Liver (tissue), 9 donors: Measurements from ENCODE around the gene ENOPH1. TPM values are rescaled to one million over a fixed set of nuclear protein-coding genes. Genes with fewer than 3 reads are reported as not detected.

Experiments used
- DNase-seq: peaks from one replicate; pipeline ENCODE4 v3.0.0-alpha.2; 2017; ENCODE audit warnings: low spot score
- H3K27ac ChIP-seq, 2 donors: one replicate each; pipeline ENCODE4 v1.7.0; 2013; ENCODE audit warnings: inconsistent platforms in 2 of 2, low read length in 2 of 2, control low read depth in 1 of 2, low read depth in 1 of 2, mild to moderate bottlenecking in 1 of 2
- H3K27me3 ChIP-seq, 4 donors: one replicate each; pipeline versions ENCODE4 v1.6.1 to v1.7.0; 2013; ENCODE audit warnings: low read length in 3 of 4, inconsistent platforms in 1 of 4, mild to moderate bottlenecking in 1 of 4, moderate library complexity in 1 of 4; ENCODE audit not compliant: control insufficient read depth in 4 of 4, insufficient read depth in 4 of 4
- H3K36me3 ChIP-seq, 4 donors: one replicate each; pipeline versions ENCODE4 v1.6.1 to v1.7.0; 2013; ENCODE audit warnings: low read length in 3 of 4, mild to moderate bottlenecking in 3 of 4, low read depth in 1 of 4, moderate library complexity in 1 of 4; ENCODE audit not compliant: control insufficient read depth in 4 of 4, insufficient read depth in 3 of 4
- H3K4me1 ChIP-seq, 4 donors: one replicate each; pipeline versions ENCODE4 v1.6.1 to v1.7.0; 2013; ENCODE audit warnings: low read length in 3 of 4, mild to moderate bottlenecking in 3 of 4, moderate library complexity in 1 of 4; ENCODE audit not compliant: control insufficient read depth in 4 of 4, insufficient read depth in 4 of 4
- H3K4me3 ChIP-seq, 3 donors: one replicate each; pipeline versions ENCODE4 v1.6.1 to v1.7.0; 2013; ENCODE audit warnings: low read length in 3 of 3, control low read depth in 1 of 3, low read depth in 1 of 3, mild to moderate bottlenecking in 1 of 3
- H3K9ac ChIP-seq, 2 donors: one replicate each; pipeline ENCODE4 v1.7.0; 2013; ENCODE audit warnings: low read length in 2 of 2, mild to moderate bottlenecking in 2 of 2, moderate library complexity in 2 of 2, control low read depth in 1 of 2, low read depth in 1 of 2
- H3K9me3 ChIP-seq, 4 donors: one replicate each; pipeline versions ENCODE4 v1.6.1 to v1.7.0; 2013; ENCODE audit warnings: low read length in 3 of 4; ENCODE audit not compliant: control insufficient read depth in 4 of 4
- CTCF ChIP-seq: fragments of 150-350 bp; IDR thresholded peaks from 2 replicates; pipeline ENCODE4 v1.5.1; 2017; ENCODE audit warnings: improper control_type of control experiment, low read depth, low read length; ENCODE audit not compliant: missing input control
- FOXA1 ChIP-seq: IDR thresholded peaks from 2 replicates; pipeline ENCODE4 v1.6.1; 2016; ENCODE audit warnings: antibody characterized with exemption
- FOXA2 ChIP-seq: IDR thresholded peaks from 2 replicates; pipeline ENCODE4 v1.6.1; 2016; ENCODE audit warnings: antibody characterized with exemption
- GABPA ChIP-seq, 2 donors: IDR thresholded peaks in 1 of 2; conservative IDR thresholded peaks in 1 of 2; 2 replicates each; pipeline ENCODE4 v1.6.1; 2016; ENCODE audit warnings: antibody characterized with exemption in 2 of 2, mild to moderate bottlenecking in 1 of 2, moderate library complexity in 1 of 2
- HNF4A ChIP-seq, 2 donors: conservative IDR thresholded peaks; 2 replicates each; pipeline ENCODE4 v1.6.1; 2016; ENCODE audit warnings: antibody characterized with exemption in 2 of 2, mild to moderate bottlenecking in 2 of 2
- HNF4G ChIP-seq: IDR thresholded peaks from 2 replicates; pipeline ENCODE4 v1.6.1; 2016; ENCODE audit warnings: antibody characterized with exemption
- JUND ChIP-seq, 2 donors: IDR thresholded peaks; 2 replicates each; pipeline ENCODE4 v1.6.1; 2016; ENCODE audit warnings: antibody characterized with exemption in 2 of 2
- NR2F2 ChIP-seq: IDR thresholded peaks from 2 replicates; pipeline ENCODE4 v1.6.1; 2016; ENCODE audit warnings: antibody characterized with exemption
- REST ChIP-seq: IDR thresholded peaks from 2 replicates; pipeline ENCODE4 v1.6.1; 2016; ENCODE audit warnings: antibody characterized with exemption, mild to moderate bottlenecking
- RXRA ChIP-seq, 2 donors: IDR thresholded peaks; 2 replicates each; pipeline ENCODE4 v1.6.1; 2017 to 2018; ENCODE audit warnings: antibody characterized with exemption in 2 of 2, mild to moderate bottlenecking in 1 of 2
- SP1 ChIP-seq: IDR thresholded peaks from 2 replicates; pipeline ENCODE4 v1.6.1; 2018; ENCODE audit warnings: antibody characterized with exemption, mild to moderate bottlenecking
- YY1 ChIP-seq: IDR thresholded peaks from 2 replicates; pipeline ENCODE4 v1.6.1; 2016; ENCODE audit warnings: antibody characterized with exemption, mild to moderate bottlenecking
- WGBS: extraction: QIAGEN DNeasy Blood & Tissue Kit; methylation state at CpG from one replicate; pipeline ENCODE4 v1.1.7; 2013; 5-methylcytosine and 5-hydroxymethylcytosine counted together
- polyA plus RNA-seq, 2 donors: library from polyadenylated mRNA; stranded (reverse) in 1 of 2; unstranded in 1 of 2; fragments of 200-250 nt in 1 of 2; fragments of >200 nt in 1 of 2; fragmentation: Nextera tagmentation in 1 of 2; extraction: Ambion mirVana in 1 of 2; gene quantifications; one replicate each; pipeline versions ENCODE4 v1.2.1 to v1.2.3, GENCODE V29; 2013 to 2015
- total RNA-seq, 2 donors: library from RNA; depleted of rRNA; stranded (reverse); fragments of >200 nt; gene quantifications; one replicate each; pipeline ENCODE4 v1.2.3, GENCODE V29; 2014
- TF ChIP-seq, protein P1 (sequence below): IDR thresholded peaks from 2 replicates; pipeline ENCODE4 v1.6.1; 2016; ENCODE audit warnings: antibody characterized with exemption
- TF ChIP-seq, protein P2 (sequence below): IDR thresholded peaks from 2 replicates; pipeline ENCODE4 v1.6.1; 2016; ENCODE audit warnings: antibody characterized with exemption
- TF ChIP-seq, protein P3 (sequence below): IDR thresholded peaks from 2 replicates; pipeline ENCODE4 v1.6.1; 2016; ENCODE audit warnings: antibody characterized with exemption
- donor health status: healthy.
- donor health status: healthy.
- donor health status: healthy.
- donor health status: healthy.
- donor health status: healthy.

The ENOPH1 gene
- total and polyA plus RNA-seq, 4 donors = 12.1 to 20.0 (median 12.8) TPM

DNA sequence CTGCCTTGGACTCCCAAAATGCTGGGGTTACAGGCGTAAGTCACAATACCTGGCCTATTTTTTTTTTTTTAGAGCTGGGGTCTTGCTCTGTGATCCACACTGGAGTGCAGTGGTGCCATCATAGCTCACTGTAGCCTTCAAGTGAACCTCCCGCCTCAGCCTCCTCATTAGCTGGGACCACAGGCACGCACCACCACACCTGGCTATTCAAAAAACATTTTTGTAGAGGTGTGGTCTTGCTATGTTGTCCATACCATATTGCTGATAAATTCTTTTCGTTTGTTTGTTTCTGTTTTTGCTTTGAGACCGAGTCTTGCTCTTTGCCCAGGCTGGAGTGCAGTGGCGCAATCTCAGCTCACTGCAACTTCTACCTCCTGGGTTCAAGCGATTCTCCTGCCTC, 21.6 kb downstream of the ENOPH1 start:
- no peak for DNase-seq
- H3K27ac ChIP-seq = no peak overlapping the region
- H3K9me3 ChIP-seq = no peaks in the 10 kb centered on the region
- no peak overlapping the region for H3K4me3 ChIP-seq
- no peaks in the 10 kb centered on the region for H3K4me1 ChIP-seq
- no peaks in the 10 kb centered on the region for H3K27me3 ChIP-seq
- H3K9ac ChIP-seq = no peak overlapping the region
- 90% methylated on average over 7 of the region's 7 CpGs for WGBS
- peaks cover under 1 to 28% (median 19%) of the 10 kb centered on the region in 4 donors for H3K36me3 ChIP-seq
- TF ChIP-seq SP1 (no peak), JUND (IDR thresholded peaks at IDR 0.05) (no peak), GABPA (IDR thresholded peaks at IDR 0.05 in 1 of 2, conservative IDR thresholded peaks at IDR 0.05 in 1 of 2) (no peak), HNF4A (conservative IDR thresholded peaks at IDR 0.05) (no peak), FOXA2 (no peak), HNF4G (no peak), CTCF (no peak), NR2F2 (no peak), FOXA1 (no peak)
- TF ChIP-seq, protein P1, sequence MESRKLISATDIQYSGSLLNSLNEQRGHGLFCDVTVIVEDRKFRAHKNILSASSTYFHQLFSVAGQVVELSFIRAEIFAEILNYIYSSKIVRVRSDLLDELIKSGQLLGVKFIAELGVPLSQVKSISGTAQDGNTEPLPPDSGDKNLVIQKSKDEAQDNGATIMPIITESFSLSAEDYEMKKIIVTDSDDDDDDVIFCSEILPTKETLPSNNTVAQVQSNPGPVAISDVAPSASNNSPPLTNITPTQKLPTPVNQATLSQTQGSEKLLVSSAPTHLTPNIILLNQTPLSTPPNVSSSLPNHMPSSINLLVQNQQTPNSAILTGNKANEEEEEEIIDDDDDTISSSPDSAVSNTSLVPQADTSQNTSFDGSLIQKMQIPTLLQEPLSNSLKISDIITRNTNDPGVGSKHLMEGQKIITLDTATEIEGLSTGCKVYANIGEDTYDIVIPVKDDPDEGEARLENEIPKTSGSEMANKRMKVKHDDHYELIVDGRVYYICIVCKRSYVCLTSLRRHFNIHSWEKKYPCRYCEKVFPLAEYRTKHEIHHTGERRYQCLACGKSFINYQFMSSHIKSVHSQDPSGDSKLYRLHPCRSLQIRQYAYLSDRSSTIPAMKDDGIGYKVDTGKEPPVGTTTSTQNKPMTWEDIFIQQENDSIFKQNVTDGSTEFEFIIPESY = no peak
- TF ChIP-seq, protein P2, sequence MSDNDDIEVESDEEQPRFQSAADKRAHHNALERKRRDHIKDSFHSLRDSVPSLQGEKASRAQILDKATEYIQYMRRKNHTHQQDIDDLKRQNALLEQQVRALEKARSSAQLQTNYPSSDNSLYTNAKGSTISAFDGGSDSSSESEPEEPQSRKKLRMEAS = no peak
- TF ChIP-seq, protein P3, sequence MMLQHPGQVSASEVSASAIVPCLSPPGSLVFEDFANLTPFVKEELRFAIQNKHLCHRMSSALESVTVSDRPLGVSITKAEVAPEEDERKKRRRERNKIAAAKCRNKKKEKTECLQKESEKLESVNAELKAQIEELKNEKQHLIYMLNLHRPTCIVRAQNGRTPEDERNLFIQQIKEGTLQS = no peak

DNA sequence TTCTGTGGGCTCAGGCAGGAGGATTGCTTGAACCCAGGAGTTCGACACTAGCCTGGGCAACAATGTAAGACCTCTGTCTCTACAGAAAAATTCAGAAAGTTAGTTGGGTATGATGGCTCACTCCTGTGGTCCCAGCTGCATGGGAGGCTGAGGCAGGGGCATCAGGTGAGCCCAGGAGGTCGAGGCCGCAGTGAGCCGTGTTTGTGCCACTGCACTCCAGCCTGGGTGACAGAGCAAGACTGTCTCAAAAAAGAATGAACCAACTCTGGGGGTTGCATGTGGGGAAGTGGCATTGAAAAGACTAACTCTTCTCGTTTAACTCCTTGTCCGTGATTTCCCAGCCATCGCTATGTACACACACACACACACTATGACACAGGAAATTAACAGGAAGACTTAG, 26.9 kb downstream of the ENOPH1 start:
- no peaks in the 10 kb centered on the region for H3K27me3 ChIP-seq
- no peak overlapping the region for H3K4me3 ChIP-seq
- H3K9me3 ChIP-seq = no peaks in the 10 kb centered on the region
- H3K4me1 ChIP-seq = peaks cover 0 to 3% (median under 1%) of the 10 kb centered on the region in 4 donors
- peaks cover 7 to 22% (median 16%) of the 10 kb centered on the region in 4 donors for H3K36me3 ChIP-seq
- 91% methylated on average over 7 of the region's 7 CpGs for WGBS
- no peak for DNase-seq
- no peak overlapping the region for H3K27ac ChIP-seq
- TF ChIP-seq FOXA1 (no peak), YY1 (no peak), RXRA (IDR thresholded peaks at IDR 0.05) (no peak), REST (no peak), SP1 (no peak)
- H3K9ac ChIP-seq = no peak overlapping the region
